K562 (cell line): ENCODE measurements around the gene MAP3K7. TPM values are rescaled to one million over a fixed set of nuclear protein-coding genes. Genes with fewer than 3 reads are reported as not detected.
A peak's percentile ranks its signal among the peaks of the same experiment; 100 is the strongest.

Experiments used
- DNMT1 ChIP-seq: fragments of 450-650 bp; IDR thresholded peaks from 2 replicates; pipeline ENCODE4 v1.6.1; 2016; ENCODE audit warnings: antibody characterized with exemption, mild to moderate bottlenecking
- FOXJ2 ChIP-seq: fragments of 200-800 bp; sonication (Bioruptor generic); IDR thresholded peaks from 2 replicates; pipeline ENCODE4 v1.6.1; 2016; ENCODE audit warnings: missing genetic modification characterization, missing compliant biosample characterization
- FOXP1 ChIP-seq: sonication (generic); formaldehyde crosslinking; IDR thresholded peaks from 2 replicates; pipeline ENCODE4 v1.8.0; 2022; ENCODE audit warnings: mild to moderate bottlenecking, missing genetic modification reagents
- HCFC1 ChIP-seq: IDR thresholded peaks from 2 replicates; pipeline ENCODE4 v1.6.1; 2012; ENCODE audit warnings: low read depth, low read length, improper control_type of control experiment
- HOXB6 ChIP-seq: fragments of 250-450 bp; sonication (Bioruptor Pico); IDR thresholded peaks from 2 replicates; pipeline ENCODE4 v1.5.1; 2022; ENCODE audit warnings: mild to moderate bottlenecking, borderline replicate concordance
- MEF2D ChIP-seq: conservative IDR thresholded peaks from 2 replicates; pipeline ENCODE4 v1.6.1; 2016; ENCODE audit warnings: low read depth, missing genetic modification characterization, missing compliant biosample characterization
- POLR2AphosphoS5 ChIP-seq: IDR thresholded peaks from 2 replicates; pipeline ENCODE4 v1.6.1; 2011; ENCODE audit warnings: mild to moderate bottlenecking, low read depth, low read length, moderate library complexity; ENCODE audit not compliant: control insufficient read depth, insufficient read depth
- RBBP5 ChIP-seq: fragments of 200-600 bp; sonication (generic); IDR thresholded peaks from 2 replicates; pipeline ENCODE4 v1.6.1; 2012; ENCODE audit warnings: borderline replicate concordance, mild to moderate bottlenecking, low read length, control low read depth, inconsistent platforms; ENCODE audit not compliant: insufficient read depth, poor library complexity, severe bottlenecking
- RBM14 ChIP-seq: fragments of 200-400 bp; formaldehyde crosslinking; IDR thresholded peaks from 2 replicates; pipeline ENCODE4 v1.6.1; 2018; ENCODE audit warnings: low read depth, mild to moderate bottlenecking, low read length, moderate library complexity, borderline replicate concordance; ENCODE audit not compliant: insufficient read depth
- TRIM24 ChIP-seq, 2 experiments: fragments of 450-650 bp; IDR thresholded peaks; 2 replicates each; pipeline ENCODE4 v1.6.1; 2016
- ZNF3 ChIP-seq: fragments of 250-450 bp; sonication (Bioruptor Pico); IDR thresholded peaks from 2 replicates; pipeline ENCODE4 v1.5.0; 2021; ENCODE audit warnings: mild to moderate bottlenecking, moderate library complexity
- polyA plus RNA-seq, 8 experiments: library from polyadenylated mRNA; depleted of rRNA in 4 of 8; stranded (reverse) in 5 of 8; unstranded in 3 of 8; fragments of >200 nt; fragmentation: Nextera tagmentation in 2 of 8; fragmentation: Illumina TruSeq in 1 of 8; extraction: Ambion mirVana in 2 of 8; extraction: Trizol in 1 of 8; gene quantifications; 2 replicates each; pipeline versions ENCODE4 v1.2.1 to v1.2.3, GENCODE V29; 2011 to 2014; ENCODE audit warnings: inconsistent platforms in 1 of 8, missing spikeins in 1 of 8
- total RNA-seq, 7 experiments: library from RNA; depleted of rRNA in 6 of 7; stranded (reverse); fragments of >200 nt in 6 of 7; fragmentation: Illumina TruSeq in 2 of 7; extraction: Trizol in 2 of 7; gene quantifications; 2 replicates each; pipeline versions ENCODE4 v1.2.1 to v1.2.3, GENCODE V29; 2011 to 2021; ENCODE audit warnings: low replicate concordance in 1 of 7
- TF ChIP-seq, protein P1 (sequence below): fragments of 200-800 bp; sonication (Bioruptor generic); IDR thresholded peaks from 2 replicates; pipeline ENCODE4 v1.6.1; 2016; ENCODE audit warnings: missing genetic modification characterization, missing compliant biosample characterization
- TF ChIP-seq, protein P2 (sequence below): IDR thresholded peaks from 2 replicates; pipeline ENCODE4 v1.6.1; 2011; ENCODE audit warnings: borderline replicate concordance, low read depth, mild to moderate bottlenecking, moderate library complexity, low read length; ENCODE audit not compliant: insufficient read depth, poor library complexity, severe bottlenecking
- TF ChIP-seq, protein P3 (sequence below): sonication (generic); formaldehyde crosslinking; IDR thresholded peaks from 2 replicates; pipeline ENCODE4 v1.8.0; 2022; ENCODE audit warnings: missing genetic modification reagents, mild to moderate bottlenecking, borderline replicate concordance
- TF ChIP-seq, protein P4 (sequence below): sonication (generic); formaldehyde crosslinking; IDR thresholded peaks from 2 replicates; pipeline ENCODE4 v1.8.0; 2022; ENCODE audit warnings: mild to moderate bottlenecking, missing genetic modification reagents, borderline replicate concordance

MAP3K7 gene
- total and polyA plus RNA-seq, 9 of the 15 experiments (the other 6 are each of a cell fraction or from before 2014, with no cell fraction given), result 13.4 to 60.9 (median 34.8) TPM

DNA sequence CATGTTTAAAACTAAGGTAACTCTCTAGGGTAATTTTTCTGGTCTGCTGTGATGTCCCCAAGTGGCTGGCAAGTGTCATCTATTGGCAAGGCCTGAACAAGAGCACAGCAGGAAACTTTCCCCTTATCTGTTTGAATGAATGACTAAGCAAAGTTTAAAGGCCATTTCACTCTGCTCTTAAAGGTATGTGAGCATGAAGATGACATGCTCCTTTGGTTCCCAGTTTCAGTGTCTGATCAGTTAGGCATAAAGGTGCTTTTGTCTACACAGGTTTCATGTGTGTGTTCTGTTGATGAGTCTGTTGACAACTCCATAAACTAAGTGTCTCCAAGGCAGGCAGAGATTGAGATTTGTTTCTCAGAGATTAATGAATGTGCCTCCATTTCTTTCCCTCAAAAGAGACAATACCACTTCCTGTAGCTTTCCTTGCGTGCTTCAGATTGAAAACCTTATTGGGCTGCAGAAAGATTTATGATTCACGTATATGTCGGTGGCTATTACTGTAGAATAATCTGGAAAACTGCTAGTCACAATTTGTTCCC is 83.9 kb downstream of the MAP3K7 start (continued):
- no peak for TF ChIP-seq HOXB6 (CRISPR knock-in tag)
- TF ChIP-seq, protein P1, sequence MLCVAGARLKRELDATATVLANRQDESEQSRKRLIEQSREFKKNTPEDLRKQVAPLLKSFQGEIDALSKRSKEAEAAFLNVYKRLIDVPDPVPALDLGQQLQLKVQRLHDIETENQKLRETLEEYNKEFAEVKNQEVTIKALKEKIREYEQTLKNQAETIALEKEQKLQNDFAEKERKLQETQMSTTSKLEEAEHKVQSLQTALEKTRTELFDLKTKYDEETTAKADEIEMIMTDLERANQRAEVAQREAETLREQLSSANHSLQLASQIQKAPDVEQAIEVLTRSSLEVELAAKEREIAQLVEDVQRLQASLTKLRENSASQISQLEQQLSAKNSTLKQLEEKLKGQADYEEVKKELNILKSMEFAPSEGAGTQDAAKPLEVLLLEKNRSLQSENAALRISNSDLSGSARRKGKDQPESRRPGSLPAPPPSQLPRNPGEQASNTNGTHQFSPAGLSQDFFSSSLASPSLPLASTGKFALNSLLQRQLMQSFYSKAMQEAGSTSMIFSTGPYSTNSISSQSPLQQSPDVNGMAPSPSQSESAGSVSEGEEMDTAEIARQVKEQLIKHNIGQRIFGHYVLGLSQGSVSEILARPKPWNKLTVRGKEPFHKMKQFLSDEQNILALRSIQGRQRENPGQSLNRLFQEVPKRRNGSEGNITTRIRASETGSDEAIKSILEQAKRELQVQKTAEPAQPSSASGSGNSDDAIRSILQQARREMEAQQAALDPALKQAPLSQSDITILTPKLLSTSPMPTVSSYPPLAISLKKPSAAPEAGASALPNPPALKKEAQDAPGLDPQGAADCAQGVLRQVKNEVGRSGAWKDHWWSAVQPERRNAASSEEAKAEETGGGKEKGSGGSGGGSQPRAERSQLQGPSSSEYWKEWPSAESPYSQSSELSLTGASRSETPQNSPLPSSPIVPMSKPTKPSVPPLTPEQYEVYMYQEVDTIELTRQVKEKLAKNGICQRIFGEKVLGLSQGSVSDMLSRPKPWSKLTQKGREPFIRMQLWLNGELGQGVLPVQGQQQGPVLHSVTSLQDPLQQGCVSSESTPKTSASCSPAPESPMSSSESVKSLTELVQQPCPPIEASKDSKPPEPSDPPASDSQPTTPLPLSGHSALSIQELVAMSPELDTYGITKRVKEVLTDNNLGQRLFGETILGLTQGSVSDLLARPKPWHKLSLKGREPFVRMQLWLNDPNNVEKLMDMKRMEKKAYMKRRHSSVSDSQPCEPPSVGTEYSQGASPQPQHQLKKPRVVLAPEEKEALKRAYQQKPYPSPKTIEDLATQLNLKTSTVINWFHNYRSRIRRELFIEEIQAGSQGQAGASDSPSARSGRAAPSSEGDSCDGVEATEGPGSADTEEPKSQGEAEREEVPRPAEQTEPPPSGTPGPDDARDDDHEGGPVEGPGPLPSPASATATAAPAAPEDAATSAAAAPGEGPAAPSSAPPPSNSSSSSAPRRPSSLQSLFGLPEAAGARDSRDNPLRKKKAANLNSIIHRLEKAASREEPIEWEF (CRISPR knock-in tag), result no peak
- no peak for TF ChIP-seq HCFC1
- TF ChIP-seq RBBP5, result peak; percentile 53
- TF ChIP-seq DNMT1, result no peak
- no peak for TF ChIP-seq POLR2AphosphoS5
- peak; percentile 56 to 60; a peak in 3 of 4 replicates for TF ChIP-seq TRIM24 (IDR thresholded peaks at IDR 0.05)
- TF ChIP-seq ZNF3, result no peak
- TF ChIP-seq, protein P2, sequence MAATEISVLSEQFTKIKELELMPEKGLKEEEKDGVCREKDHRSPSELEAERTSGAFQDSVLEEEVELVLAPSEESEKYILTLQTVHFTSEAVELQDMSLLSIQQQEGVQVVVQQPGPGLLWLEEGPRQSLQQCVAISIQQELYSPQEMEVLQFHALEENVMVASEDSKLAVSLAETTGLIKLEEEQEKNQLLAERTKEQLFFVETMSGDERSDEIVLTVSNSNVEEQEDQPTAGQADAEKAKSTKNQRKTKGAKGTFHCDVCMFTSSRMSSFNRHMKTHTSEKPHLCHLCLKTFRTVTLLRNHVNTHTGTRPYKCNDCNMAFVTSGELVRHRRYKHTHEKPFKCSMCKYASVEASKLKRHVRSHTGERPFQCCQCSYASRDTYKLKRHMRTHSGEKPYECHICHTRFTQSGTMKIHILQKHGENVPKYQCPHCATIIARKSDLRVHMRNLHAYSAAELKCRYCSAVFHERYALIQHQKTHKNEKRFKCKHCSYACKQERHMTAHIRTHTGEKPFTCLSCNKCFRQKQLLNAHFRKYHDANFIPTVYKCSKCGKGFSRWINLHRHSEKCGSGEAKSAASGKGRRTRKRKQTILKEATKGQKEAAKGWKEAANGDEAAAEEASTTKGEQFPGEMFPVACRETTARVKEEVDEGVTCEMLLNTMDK, result no peak
- peak; percentile 12; the same call in 1 of the 2 replicates for TF ChIP-seq MEF2D
- TF ChIP-seq RBM14, result no peak
- TF ChIP-seq, protein P3, sequence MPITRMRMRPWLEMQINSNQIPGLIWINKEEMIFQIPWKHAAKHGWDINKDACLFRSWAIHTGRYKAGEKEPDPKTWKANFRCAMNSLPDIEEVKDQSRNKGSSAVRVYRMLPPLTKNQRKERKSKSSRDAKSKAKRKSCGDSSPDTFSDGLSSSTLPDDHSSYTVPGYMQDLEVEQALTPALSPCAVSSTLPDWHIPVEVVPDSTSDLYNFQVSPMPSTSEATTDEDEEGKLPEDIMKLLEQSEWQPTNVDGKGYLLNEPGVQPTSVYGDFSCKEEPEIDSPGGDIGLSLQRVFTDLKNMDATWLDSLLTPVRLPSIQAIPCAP (CRISPR knock-in tag), result no peak
- no peak for TF ChIP-seq FOXP1
- peak; percentile 69; the same call in 1 of the 2 replicates for TF ChIP-seq FOXJ2 (tag)
- TF ChIP-seq, protein P4, sequence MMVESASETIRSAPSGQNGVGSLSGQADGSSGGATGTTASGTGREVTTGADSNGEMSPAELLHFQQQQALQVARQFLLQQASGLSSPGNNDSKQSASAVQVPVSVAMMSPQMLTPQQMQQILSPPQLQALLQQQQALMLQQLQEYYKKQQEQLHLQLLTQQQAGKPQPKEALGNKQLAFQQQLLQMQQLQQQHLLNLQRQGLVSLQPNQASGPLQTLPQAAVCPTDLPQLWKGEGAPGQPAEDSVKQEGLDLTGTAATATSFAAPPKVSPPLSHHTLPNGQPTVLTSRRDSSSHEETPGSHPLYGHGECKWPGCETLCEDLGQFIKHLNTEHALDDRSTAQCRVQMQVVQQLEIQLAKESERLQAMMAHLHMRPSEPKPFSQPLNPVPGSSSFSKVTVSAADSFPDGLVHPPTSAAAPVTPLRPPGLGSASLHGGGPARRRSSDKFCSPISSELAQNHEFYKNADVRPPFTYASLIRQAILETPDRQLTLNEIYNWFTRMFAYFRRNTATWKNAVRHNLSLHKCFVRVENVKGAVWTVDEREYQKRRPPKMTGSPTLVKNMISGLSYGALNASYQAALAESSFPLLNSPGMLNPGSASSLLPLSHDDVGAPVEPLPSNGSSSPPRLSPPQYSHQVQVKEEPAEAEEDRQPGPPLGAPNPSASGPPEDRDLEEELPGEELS, result no peak
